OCI-LY1 (cell line): Measurements from ENCODE around the gene SLC15A1.

Experiments
- EZH2 ChIP-seq: fragments of 200-600 bp; sonication (generic), shearing (Covaris generic); IDR thresholded peaks from 2 replicates; pipeline ENCODE4 v1.8.0; 2017; ENCODE audit warnings: borderline replicate concordance, mixed run types, mild to moderate bottlenecking, antibody characterized with exemption, low read length, moderate library complexity, mixed read lengths
- TF ChIP-seq, protein P1 (sequence below): fragments of 200-600 bp; sonication (generic), shearing (Covaris generic); IDR thresholded peaks from 2 replicates; pipeline ENCODE4 v1.5.1; 2017; ENCODE audit warnings: mild to moderate bottlenecking, antibody characterized with exemption, low read length, moderate library complexity, mixed read lengths

DNA sequence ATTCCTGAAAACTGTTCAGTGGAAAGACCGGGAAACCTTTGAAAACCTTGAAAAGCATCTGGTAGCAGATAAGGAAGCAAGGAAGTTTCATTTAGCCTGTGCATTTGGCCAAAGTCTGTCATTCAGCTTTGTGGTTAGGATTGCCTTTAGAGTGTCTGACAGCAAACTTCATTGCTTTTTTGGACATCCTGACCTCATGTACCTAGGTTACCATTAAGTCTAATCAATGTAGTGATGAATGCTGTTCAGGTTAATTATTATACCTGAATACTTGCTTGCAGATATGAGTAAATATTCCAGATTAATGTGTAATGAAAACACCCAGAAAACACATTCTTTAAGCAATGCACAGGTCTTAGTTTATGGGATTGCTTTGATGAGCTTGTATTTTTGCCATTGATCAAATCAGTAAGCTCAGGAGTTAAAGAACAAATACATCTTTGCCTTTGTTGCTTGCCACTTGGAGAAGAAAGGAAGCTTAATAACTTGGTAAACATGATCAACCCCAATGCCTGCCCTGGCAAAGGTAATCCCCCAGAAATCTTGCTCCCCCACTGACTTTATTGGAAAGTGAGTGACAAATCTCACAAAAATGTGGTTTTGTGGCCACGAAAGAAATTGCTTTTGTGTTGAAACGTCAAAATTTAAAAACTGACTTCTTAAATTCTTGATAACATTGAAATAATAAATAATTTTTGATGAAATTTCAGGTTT lies 87.4 kb downstream of the SLC15A1 start:
- no peak for TF ChIP-seq EZH2
- TF ChIP-seq, protein P1, sequence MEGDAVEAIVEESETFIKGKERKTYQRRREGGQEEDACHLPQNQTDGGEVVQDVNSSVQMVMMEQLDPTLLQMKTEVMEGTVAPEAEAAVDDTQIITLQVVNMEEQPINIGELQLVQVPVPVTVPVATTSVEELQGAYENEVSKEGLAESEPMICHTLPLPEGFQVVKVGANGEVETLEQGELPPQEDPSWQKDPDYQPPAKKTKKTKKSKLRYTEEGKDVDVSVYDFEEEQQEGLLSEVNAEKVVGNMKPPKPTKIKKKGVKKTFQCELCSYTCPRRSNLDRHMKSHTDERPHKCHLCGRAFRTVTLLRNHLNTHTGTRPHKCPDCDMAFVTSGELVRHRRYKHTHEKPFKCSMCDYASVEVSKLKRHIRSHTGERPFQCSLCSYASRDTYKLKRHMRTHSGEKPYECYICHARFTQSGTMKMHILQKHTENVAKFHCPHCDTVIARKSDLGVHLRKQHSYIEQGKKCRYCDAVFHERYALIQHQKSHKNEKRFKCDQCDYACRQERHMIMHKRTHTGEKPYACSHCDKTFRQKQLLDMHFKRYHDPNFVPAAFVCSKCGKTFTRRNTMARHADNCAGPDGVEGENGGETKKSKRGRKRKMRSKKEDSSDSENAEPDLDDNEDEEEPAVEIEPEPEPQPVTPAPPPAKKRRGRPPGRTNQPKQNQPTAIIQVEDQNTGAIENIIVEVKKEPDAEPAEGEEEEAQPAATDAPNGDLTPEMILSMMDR = no peak
